Glomerular endothelial cell (primary cell): ENCODE results near the gene PRDM1. TPM values are rescaled to one million over a fixed set of nuclear protein-coding genes. Genes with fewer than 3 reads are reported as not detected.

ENCODE experiments used
- DNase-seq: peaks from one replicate; pipeline ENCODE4 v3.0.0-alpha.2; 2011; ENCODE audit warnings: low read depth, low spot score; ENCODE audit errors: extremely low read depth
- total RNA-seq: library from RNA; depleted of rRNA; stranded (reverse); fragments of >200 nt; gene quantifications from 2 replicates; pipeline ENCODE4 v1.2.3, GENCODE V29; 2015

PRDM1 gene
- total RNA-seq, 1 donor from 2014 or later = 11.7 TPM

DNA sequence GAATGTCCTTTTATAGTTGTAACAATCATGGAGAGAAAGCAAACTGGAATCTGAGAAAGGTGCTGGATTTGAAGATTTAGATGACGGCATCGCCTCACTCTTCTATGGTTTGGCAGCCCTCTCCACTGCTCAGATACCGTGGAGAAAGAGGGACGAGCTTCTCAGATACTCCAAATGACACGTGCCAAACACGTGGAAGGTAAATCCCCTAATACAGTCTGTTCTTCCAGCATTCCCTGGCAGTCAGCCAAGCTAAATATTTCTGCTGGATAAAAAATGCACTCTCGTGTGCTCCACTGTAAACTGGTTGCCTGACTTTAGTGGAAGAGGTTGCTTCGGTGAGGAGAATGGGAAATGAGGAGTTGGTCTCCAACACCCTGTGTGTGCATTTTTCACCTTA is 16.7 kb upstream of the PRDM1 start:
- no peak for DNase-seq

DNA sequence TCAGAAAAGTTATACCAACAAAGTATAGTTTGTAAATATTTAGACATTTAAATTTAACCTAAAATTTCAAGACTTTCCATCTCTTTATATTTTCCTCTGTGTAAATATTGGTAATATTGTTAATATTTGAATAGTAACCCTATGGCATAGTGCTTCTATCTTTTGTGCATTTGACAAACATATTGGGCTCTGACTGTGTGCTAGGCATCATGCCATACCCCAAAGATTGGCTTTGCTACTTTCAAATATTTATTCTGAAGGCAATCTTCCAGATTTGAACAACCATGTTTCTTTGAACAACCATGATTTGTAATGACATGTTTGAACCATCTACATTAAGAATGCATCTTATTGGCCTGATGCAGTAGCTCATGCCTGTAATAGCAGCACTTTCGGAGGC is 15.5 kb upstream of the PRDM1 start:
- no peak for DNase-seq

DNA sequence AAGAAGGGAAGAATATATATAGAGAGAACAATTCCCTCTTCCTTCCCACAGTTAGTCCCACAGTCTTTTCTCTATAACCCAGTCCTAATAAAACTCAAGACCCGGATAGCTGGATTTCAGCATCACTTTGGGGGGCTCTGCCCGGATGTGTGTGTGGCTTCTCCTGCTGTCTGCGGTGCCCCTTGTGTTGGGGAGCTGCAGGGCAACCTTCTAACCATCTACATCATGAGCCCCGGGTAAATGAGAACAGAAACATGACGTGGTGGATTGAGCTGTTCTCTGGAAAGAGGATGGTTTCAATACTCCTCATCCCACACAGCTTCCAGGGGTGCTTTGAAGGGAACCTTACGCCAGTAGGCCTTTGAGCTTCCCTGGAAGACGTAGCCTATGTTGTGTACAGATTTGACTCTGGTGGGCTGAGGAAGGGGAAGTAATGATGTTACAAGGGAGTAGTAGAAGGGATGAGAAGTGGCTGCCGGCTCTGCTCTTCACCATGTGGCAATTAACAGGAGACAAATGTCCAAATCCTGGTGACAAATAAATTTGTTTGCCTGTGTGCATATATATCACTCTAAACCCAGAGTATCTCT is 13.5 kb upstream of the PRDM1 start:
- no peak for DNase-seq

DNA sequence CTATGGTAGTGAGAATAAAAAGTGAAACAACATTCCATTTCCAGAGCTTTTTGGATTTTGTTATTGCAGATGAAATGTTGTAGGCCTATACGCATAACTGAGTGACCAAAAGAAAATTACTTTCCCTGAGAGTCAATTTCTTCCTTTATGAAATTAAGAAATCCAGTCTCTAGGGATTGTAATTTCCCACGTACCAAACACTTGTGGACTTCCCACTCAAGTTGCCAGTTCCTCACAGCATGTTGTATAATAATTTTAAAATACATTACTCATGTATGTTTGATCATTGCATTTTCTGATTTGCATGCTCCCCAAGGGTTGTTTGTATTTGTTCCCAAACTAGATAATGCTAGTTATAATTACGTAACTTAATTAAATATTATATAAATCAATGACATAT is 12.0 kb upstream of the PRDM1 start:
- no peak for DNase-seq

DNA sequence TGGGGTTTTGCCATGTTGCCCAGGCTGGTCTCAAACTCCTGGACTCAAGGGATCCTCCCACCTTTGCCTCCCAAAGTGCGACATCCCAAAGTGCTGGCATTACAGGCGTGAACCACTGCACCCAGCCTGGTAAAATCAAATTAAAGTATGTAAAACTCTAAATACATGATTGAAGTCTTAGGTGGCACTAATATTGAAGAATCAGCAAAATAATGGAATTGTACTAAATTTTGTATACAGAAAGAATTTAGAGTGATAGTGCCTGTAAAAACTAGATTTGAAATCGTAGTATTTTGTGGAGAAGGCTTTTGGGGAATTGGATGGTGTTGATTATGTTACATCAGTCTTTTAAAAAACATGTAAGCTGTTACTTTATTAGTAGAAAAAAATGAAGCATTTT is 10.0 kb upstream of the PRDM1 start:
- no peak for DNase-seq

DNA sequence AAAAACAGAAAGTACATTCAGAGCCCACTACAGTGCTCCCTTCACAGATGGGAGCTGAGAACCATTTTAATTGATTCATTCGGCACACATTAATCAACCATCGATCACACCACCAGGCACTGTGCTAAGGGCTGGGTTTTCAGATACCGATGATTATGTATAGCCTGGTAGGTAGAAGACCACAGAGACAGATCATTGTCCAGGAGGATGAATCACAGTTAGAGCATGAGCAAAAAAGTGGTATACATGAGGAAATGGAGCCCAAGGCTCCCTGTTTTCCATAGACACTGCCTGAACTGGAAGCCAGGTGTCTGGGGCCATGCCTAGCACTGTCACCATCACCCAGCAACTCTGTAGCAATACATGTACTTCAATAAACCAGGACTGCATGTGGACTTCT is 9.0 kb upstream of the PRDM1 start:
- no peak for DNase-seq

DNA sequence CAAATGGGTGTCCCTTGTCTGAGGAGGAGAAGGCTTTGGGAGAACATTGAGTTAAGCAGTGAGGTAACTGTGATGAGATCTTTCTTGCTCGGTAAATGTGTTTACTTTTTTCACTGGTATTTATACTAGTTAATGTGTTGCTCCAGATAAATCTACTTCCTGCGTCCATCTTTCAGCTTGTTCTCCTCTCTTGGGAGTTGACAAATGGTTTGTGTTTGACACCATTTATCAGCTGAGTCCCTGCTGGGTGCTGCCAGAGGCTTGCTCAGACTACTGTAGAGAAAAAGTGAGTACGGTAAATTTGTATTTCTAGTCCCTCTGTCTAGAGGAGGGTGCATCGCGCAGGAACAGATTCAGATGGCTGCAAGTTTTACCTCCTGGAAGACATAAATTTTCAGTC is 8.3 kb upstream of the PRDM1 start:
- no peak for DNase-seq

DNA sequence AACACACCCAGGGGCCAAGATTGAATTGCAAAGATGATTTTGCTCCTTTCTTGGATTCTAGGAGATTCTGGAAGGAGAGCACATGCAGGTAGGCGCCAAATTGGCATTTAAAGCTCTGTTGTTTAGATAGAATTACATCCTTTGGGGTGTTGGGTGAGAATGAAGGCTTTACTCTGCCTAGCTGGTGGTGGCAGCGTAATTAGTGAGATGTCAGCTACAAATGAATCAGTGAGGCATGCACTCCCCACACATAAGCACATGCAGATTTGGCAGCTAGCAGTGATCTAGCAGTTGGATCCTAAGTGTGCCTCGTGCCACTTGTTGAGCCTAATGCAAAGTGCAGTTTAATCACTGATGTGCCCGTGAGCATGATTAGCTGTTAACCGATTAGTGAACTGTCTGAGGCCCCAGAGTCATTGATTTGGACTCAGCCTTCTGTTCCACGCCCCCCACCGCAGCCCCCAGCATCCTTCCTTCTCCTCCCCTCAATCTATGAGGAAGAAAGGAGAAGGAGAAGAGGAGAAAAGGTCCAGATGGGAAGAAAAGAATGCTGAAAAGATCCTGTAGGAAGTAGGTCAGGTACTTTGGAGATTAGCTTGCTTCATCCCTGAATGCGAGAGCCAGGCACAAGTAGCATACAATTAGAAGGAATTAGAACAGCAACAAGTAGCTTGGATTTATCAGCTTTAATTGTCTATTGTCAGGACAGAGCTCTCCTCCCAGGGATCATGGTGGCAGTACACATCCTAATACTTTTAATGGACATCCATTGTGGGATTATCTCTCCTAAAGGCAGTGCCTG is 6.0 kb upstream of the PRDM1 start:
- DNase-seq = no peak

DNA sequence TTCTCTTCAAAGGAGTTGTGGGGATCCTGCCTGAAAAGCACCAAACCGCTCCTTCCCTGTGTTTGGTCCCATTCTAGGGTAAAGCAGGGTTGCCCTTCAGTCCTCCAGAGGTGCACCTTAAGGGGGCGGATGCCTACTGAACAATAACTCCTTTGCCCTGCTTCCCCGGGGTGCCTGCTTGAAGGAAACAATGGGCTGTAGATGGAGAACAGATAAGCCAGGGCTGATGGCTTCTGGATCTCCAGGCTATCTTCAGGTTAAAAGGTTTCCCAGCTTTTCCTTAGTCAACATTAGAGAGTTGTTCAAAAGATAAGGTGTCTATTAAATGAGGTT is 5.4 kb upstream of the PRDM1 start:
- no peak for DNase-seq

DNA sequence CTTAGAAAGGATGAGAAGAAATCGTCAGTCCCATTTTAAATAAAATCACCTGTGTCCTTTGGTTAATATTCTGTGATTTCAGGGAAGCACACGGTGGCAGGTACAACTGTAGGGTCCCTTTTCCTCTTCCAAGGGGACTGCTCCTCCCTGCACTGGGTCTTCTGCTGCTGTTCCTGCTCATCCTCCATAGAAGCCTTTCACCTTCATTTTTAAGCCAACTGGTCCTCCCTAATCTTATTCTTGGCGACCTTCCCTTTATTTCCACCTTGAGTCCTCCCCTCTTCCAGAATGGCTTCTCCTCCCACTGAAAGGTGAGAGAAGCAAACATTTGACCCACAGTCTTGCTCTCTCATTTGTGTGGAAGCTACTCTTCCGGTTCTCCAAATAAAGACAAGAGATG is 4.4 kb upstream of the PRDM1 start:
- no peak for DNase-seq

DNA sequence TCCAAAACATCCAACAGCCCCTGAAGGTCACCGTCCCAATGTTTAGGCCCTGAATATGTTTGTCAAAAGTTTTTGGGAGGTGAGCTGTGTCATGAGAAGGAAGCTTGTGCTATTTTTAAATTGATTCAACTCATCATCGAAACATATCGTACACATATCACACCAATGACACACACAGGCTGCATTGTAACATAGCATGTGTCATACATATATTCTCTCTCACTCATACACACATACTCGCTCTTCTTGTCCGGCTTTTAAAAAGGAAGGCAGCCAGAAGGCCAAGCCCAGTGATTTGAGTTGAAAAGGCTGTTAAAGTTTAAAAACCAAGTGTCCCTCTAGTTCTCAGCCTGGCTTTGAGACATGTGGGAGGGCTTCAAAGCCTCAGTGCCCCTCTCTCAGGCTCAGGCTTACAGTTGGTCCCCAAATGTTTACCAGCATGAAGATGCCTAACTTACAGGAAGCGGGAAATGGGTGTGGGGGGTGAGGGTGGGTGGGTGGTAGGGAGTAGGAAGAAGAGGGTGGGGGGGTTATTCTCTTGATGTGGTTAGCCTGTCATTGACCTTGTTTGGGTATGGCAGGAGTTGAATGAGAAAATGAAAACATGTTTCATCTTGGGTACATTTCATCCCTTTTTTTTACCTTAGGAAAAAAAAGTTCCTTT is 3.3 kb upstream of the PRDM1 start:
- no peak for DNase-seq

DNA sequence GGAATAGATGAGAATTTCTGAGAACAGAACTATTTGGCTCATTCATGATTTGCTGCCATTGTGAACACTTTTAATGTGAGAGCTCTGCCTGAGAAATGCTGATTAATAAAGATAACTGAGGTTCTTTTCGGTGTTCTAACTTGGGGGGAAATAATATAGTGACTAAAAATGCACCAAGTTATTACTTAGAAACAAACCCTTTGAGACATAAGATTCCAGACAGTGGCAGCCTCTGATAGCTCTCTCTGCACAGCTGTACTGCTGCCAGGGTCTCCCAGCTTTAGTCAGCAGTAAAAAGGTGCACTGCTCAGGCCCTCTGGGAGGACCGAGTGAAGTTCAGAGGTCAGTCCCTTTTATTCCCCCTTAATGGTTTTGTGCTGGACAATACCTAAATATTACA is 2.5 kb upstream of the PRDM1 start:
- no peak for DNase-seq

DNA sequence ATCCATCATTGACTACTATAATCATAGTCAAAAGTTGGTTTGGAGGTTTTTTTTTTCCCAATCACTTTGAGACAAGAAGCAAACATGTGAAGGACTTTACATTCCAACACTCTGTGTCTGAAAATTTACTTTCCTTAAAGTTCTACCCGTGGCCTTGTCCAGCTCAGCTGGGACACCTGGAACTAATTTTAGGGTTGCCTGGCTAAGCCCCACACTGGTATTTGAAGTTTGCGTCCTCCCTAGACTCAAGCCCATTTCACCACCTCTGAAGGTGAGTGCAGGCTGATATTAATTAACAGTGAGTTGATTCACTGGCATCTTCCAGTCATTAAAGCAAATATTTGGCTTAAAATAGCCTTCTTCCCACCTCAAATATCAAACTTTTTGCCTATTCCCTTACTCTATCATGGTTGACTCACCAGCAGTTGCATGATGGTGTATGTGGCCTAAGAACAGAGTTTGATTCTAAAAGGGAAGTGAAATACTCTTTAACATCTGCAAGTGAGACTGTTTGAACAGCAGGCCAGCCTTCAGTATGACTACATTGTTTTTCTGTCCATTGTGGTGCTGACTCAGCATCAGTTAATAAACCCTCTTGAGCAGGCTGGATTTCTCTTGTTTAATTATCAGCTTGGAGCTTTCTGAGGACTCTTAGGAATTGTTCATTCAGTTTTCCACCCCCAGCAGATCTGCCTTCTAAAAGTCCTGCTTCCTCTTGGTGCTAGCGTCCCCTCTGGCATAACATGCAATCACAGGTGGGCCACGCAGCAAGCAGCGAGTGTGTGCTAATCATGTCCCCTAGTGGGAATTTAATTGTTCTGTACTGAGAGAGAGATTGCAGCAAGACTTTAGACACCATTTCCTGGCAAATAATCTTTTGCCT is 1.8 kb upstream of the PRDM1 start:
- no peak for DNase-seq

DNA sequence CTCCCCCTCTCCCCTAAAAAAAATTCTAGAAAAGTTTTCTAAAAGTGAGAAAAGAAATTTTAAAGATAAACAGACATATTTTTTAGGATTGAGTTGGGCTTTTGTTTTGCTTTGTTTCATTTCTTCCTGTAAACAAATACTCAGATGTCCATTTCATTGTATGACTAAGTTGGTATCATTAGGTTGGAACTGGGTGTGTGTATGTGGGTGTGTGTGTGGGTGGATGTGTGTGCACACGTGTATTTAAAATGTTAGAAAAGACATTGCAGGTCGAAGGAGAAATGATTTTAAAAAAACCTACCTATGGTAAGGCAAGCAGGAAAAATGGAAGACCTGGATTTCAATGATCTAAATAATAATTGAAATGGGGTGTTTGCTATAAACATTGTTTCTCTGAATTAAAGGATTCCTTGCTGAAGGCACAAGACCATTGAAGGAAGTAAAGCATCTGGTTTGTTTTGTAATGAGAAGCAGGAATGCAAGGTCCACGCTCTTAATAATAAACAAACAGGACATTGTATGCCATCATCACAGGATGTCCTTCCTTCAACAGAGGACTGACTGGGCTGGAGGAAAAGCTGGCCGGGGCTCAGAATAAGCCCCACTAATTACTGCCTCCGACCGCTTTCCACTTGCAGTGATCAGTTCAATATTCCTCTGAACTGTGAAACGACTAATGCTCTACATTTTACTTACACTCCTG is 996 bp upstream of the PRDM1 start:
- DNase-seq = no peak

DNA sequence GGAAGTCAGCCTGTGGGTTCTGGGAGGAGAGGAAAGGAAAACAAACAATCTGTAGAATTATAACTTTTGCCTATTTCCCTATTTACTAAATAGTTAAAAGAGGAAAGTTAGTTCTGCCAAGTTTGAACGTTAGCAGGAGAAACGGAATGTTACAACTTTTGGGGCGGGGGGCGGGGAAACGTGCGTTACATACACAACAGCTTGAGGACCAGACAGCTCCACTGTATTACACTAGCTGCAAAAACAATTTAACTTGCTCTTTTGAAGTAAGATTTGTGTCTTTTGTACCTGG is 498 bp upstream of the PRDM1 start:
- DNase-seq = no peak

DNA sequence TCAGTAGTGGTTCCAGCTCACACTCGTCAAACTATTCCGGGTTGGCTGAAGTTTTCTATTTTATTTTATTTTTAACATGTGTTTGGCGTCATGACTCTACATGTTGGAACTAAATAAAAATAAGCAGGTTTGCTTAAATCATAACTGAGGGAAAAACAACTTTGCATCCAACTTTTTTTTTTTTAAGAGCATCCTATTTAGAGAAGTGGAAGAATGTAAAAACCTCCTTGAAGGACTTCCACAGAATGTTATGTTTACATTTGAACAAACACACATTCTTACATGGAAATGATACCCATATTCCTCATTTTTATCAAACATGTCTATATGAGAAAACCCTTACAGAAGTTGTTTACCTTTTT is 659 bp downstream of the PRDM1 start:
- no peak for DNase-seq

DNA sequence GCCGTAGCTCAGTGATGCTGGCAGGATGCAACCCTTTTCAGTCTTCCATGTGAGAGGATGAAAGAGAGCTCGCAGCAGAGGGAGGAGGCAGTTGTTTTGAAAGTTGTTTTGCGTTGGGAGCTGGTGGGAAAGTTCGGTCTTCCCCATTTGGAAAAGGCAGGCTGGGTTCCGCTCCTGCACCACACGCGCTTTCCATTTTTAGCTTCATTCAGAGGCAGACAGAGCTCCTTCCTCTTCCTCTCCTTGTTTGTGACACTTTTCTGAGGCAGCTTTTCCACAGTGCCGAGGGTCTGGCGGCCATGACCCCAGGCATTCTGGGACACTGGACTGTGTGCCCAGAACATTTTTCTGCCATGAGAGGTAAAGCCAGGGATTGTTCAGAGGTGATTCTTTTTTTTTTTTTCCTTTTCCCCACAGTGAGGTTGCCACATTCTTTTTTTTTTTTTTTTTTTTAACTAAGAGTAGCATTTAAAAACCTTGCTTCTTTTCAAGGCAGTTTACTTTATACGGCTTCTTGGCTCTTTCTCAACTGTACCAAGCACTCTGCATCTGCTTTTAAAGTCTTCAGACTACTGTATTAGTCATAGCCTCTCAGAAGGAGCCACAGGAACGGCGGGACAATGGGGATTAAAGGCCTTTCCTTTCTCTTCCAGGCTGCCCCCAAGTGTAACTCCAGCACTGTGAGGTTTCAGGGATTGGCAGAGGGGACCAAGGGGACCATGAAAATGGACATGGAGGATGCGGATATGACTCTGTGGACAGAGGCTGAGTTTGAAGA is 1.6 kb downstream of the PRDM1 start:
- no peak for DNase-seq

DNA sequence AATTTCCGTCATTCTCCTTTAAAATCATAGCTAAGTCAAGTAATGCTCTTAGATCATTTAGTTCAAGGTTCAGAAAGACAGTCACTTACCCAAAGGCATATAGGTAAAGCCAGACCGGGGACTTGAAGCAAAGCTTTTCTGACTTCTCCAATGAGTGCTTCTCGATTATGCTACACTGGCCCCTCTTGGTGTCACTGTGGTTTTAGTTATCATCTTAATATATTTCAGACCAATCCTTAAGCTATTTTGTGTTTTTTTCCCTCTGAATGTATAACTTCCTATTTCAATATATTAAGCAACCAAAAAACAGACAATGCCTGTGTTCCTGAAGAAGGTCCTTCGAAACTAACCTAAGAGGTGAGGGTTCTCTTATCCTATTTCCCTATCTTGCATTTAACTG is 3.9 kb downstream of the PRDM1 start:
- DNase-seq = no peak

DNA sequence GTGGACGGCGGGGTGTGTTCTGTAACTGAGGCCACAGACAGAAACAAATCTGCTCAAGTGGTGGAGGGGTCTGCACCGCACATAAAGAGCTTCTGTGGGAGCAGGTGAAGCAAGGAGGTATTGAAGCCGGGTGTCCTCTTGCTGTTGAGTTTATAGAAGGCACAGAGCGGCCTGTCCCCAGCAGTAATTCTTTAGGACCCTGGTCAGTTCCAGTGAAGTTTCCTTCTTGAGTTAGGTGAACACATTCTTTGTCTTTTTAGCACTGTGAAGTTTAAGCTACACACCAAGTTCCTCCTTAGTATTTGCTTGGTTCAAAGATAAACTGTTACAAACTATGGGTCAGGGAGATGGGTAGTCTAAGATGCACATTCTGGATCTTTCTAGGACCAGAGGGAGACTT is 6.1 kb downstream of the PRDM1 start:
- no peak for DNase-seq

DNA sequence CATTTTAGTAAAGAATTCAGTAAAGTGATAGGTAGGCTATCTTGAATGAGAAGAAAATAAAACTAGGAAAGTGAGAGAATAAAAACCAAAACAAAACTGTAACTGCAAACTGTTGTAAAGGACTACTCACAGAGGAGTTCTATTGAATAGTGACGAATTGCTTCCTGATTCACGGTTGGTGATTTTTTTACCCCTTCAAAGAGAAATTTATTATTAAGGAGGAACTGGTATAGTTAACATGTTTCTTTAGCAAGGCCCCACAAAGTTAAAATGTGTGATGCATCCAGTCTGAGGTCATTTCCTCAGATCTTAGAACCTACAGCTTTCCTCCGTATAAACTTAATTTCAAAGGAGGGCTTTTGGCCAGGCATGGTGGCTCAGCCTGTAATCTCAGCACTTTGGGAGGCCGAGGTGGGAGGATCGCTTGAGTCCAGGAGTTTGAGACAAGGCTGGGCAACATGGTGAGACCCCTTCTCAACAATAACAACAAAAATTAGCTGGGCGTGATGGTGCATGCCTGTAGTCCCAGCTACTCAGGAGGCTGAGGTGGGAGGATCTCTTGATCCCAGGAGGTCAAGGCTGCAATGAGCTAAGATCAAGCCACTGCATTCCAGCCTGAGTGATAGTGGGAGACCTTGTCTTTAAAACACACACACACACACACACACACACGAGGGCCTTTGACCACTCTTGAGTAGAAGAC is 8.3 kb downstream of the PRDM1 start:
- DNase-seq = no peak
